PC-3 (cell line): ENCODE data around the gene HS3ST5. TPM values are rescaled to one million over a fixed set of nuclear protein-coding genes. Genes with fewer than 3 reads are reported as not detected.

ENCODE experiments used
- ATAC-seq: fragments of 200-7000 bp; cut with Tn5 transposase; 2 replicates; pipeline ENCODE4 v1.9.1; 2020; ENCODE audit warnings: mild to moderate bottlenecking, moderate library complexity
- BruUV-seq: library from RNA; stranded (reverse); fragments of 400-500 nt; replicated peaks from 2 replicates; lab custom pipeline; 2021; lab: Mats Ljungman, UMichigan
- CTCF ChIA-PET: fragments of 300-600 bp; sonication (Branson Sonifier 250); formaldehyde crosslinking; loops from one replicate; lab custom pipeline; 2022; ENCODE audit warnings: antibody characterized with exemption; lab: Charles Lee
- POLR2A ChIA-PET: fragments of 300-600 bp; sonication (Branson Sonifier 250); formaldehyde crosslinking; loops from one replicate; lab custom pipeline; 2022; ENCODE audit warnings: antibody characterized with exemption; ENCODE audit not compliant: unreplicated experiment; lab: Charles Lee
- DNase-seq: peaks from one replicate; pipeline ENCODE4 v3.0.0-alpha.2; 2015
- H2AFZ ChIP-seq: fragments of 300-600 bp; sonication (generic); 2 replicates; pipeline ENCODE4 v1.6.0; 2016; ENCODE audit warnings: antibody characterized with exemption, low read length
- H3F3A ChIP-seq: fragments of 300-600 bp; sonication (generic); one replicate; pipeline ENCODE4 v1.6.0; 2017; ENCODE audit warnings: antibody characterized with exemption, low read length, control low read depth, mild to moderate bottlenecking; ENCODE audit not compliant: unreplicated experiment
- H3K27ac ChIP-seq: fragments of 300-600 bp; sonication (generic); 2 replicates; pipeline ENCODE4 v1.5.1; 2016; ENCODE audit warnings: mild to moderate bottlenecking, low read length
- H3K27me3 ChIP-seq: fragments of 300-600 bp; sonication (generic); 2 replicates; pipeline ENCODE4 v1.6.1; 2016; ENCODE audit warnings: low read length, mixed read lengths
- H3K36me3 ChIP-seq: fragments of 300-600 bp; sonication (generic); 2 replicates; pipeline ENCODE4 v1.6.1; 2016; ENCODE audit warnings: low read depth, mixed run types, low read length, mixed read lengths
- H3K4me1 ChIP-seq: fragments of 300-600 bp; sonication (generic); 2 replicates; pipeline ENCODE4 v1.5.1; 2016; ENCODE audit warnings: low read length; ENCODE audit not compliant: insufficient read depth
- H3K4me2 ChIP-seq: fragments of 300-600 bp; sonication (generic); 2 replicates; pipeline ENCODE4 v1.6.0; 2016; ENCODE audit warnings: low read length
- H3K4me3 ChIP-seq: fragments of 300-600 bp; sonication (generic); 2 replicates; pipeline ENCODE4 v1.5.1; 2016; ENCODE audit warnings: mild to moderate bottlenecking, low read length, mixed read lengths
- H3K79me2 ChIP-seq: fragments of 300-600 bp; sonication (generic); 2 replicates; pipeline ENCODE4 v1.6.1; 2017; ENCODE audit warnings: low read length, mixed read lengths
- H3K9ac ChIP-seq: fragments of 300-600 bp; sonication (generic); 2 replicates; pipeline ENCODE4 v1.6.0; 2016; ENCODE audit warnings: mild to moderate bottlenecking, low read length
- H3K9me2 ChIP-seq: fragments of 300-600 bp; sonication (generic); replicated peaks from 2 replicates; pipeline ENCODE4 v1.6.1; 2016; ENCODE audit warnings: mixed run types, low read length, mixed read lengths
- H3K9me3 ChIP-seq: fragments of 300-600 bp; sonication (generic); 2 replicates; pipeline ENCODE4 v1.6.1; 2016; ENCODE audit warnings: low read length, mixed read lengths
- H4K20me1 ChIP-seq: fragments of 300-600 bp; sonication (generic); 2 replicates; pipeline ENCODE4 v1.6.1; 2016; ENCODE audit warnings: low read length, mixed read lengths
- EZH2 ChIP-seq: fragments of 300-600 bp; sonication (generic); IDR thresholded peaks from one replicate; pipeline ENCODE4 v1.6.1; 2017; ENCODE audit warnings: antibody characterized with exemption, mild to moderate bottlenecking, low read length; ENCODE audit not compliant: unreplicated experiment
- EZH2phosphoT487 ChIP-seq: fragments of 300-600 bp; sonication (generic); IDR thresholded peaks from 2 replicates; pipeline ENCODE4 v1.6.1; 2018; ENCODE audit warnings: mild to moderate bottlenecking, antibody characterized with exemption, low read length, borderline replicate concordance
- intact Hi-C: fragments of 100-400 bp; cut with micrococcal nuclease; formaldehyde crosslinking; loops from 2 replicates; pipeline ENCODE4 v1.9.0; 2023
- total RNA-seq: library from RNA; depleted of rRNA; stranded (reverse); fragments of >200 nt; gene quantifications from 2 replicates; pipeline ENCODE4 v1.2.3, GENCODE V29; 2014
- TF ChIP-seq, protein P1 (sequence below): fragments of 300-600 bp; sonication (generic); conservative IDR thresholded peaks from 2 replicates; pipeline ENCODE4 v1.5.1; 2017; ENCODE audit warnings: antibody characterized with exemption, low read depth, mild to moderate bottlenecking, low read length

The HS3ST5 gene
- total RNA-seq, 1 experiment from 2014 or later = 1.2 TPM

DNA sequence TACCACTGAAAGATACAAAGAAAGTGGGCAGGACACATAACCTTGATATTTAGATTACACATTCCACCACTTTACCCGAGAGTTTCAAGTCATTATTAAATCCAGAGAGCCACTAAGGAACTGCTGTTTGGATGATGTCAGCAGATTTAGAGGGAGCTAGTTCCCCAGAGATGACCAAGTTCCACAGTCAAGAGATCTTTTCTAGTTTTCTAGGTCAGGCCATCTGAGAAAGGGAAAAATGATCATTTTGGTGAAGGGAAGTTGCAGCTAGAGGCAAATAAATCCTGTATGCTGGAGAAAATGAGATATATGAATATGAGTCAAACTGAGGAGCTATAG lies 147.8 kb downstream of the HS3ST5 start:
- no TSS peak for BruUV-seq
- ATAC-seq = no peak
- Histone ChIP-seq H3K27ac (no peak overlapping the region), H3K9me2 (no peaks in the 10 kb centered on the region), H4K20me1 (no peaks in the 10 kb centered on the region), H3K4me1 (no peaks in the 10 kb centered on the region), H3K27me3 (no peaks in the 10 kb centered on the region), H3F3A (no peaks in the 10 kb centered on the region), H3K36me3 (no peaks in the 10 kb centered on the region), H3K4me3 (no peak overlapping the region), H3K9ac (no peak overlapping the region), H3K9me3 (no peaks in the 10 kb centered on the region), H3K79me2 (no peaks in the 10 kb centered on the region), H3K4me2 (no peak overlapping the region), H2AFZ (no peak overlapping the region)
- TF ChIP-seq EZH2 = no peak
- TF ChIP-seq EZH2phosphoT487 = no peak
- TF ChIP-seq, protein P1, sequence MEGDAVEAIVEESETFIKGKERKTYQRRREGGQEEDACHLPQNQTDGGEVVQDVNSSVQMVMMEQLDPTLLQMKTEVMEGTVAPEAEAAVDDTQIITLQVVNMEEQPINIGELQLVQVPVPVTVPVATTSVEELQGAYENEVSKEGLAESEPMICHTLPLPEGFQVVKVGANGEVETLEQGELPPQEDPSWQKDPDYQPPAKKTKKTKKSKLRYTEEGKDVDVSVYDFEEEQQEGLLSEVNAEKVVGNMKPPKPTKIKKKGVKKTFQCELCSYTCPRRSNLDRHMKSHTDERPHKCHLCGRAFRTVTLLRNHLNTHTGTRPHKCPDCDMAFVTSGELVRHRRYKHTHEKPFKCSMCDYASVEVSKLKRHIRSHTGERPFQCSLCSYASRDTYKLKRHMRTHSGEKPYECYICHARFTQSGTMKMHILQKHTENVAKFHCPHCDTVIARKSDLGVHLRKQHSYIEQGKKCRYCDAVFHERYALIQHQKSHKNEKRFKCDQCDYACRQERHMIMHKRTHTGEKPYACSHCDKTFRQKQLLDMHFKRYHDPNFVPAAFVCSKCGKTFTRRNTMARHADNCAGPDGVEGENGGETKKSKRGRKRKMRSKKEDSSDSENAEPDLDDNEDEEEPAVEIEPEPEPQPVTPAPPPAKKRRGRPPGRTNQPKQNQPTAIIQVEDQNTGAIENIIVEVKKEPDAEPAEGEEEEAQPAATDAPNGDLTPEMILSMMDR = no peak
- ChIA-PET POLR2A (no interaction called here), CTCF (no interaction called here)
- intact Hi-C loops = no loop called here
- DNase-seq = no peak

DNA sequence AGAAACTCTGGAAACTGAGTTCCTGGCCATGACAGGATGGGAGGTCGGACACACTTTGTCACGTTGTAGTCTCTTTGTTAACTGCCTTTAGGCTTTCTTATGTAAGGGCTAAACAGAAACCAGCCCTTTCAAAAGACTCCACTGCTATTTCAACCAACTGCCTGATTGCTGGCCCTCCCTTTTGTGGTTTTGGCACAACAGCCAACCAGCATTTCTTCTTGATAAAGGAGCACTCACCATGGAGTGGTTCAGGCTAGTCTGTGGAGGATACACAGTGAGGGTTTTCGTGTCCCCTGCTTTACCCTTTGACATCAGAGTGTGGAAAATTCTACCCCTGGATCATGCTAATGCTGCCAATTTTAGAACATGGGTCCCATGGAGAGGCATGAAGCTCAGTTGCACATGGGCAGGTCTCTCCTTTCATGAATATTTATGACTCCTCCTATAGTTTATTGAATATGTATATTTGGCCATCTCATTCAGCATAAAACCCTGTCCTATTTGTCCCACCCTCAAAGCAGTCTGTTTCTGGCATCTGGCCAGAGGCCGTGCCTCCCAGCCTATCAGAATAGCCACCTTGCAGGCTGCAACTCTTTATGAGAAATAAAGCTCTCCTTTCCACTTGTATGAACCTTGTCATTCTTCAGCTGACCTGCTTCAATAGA lies 148.3 kb downstream of the HS3ST5 start:
- no peak overlapping the region for H3K27ac ChIP-seq
- no peaks in the 10 kb centered on the region for H3K9me3 ChIP-seq
- no peak overlapping the region for H3K4me3 ChIP-seq
- no peak overlapping the region for H3K4me2 ChIP-seq
- H2AFZ ChIP-seq = no peak overlapping the region
- TF ChIP-seq EZH2 (no peak), EZH2phosphoT487 (no peak)
- TF ChIP-seq, protein P1 = no peak
- no peaks in the 10 kb centered on the region for H3K9me2 ChIP-seq
- no peaks in the 10 kb centered on the region for H3K36me3 ChIP-seq
- ChIA-PET POLR2A (no interaction called here), CTCF (no interaction called here)
- no TSS peak for BruUV-seq
- no peaks in the 10 kb centered on the region for H4K20me1 ChIP-seq
- intact Hi-C loops = no loop called here
- H3K79me2 ChIP-seq = no peaks in the 10 kb centered on the region
- no peaks in the 10 kb centered on the region for H3K4me1 ChIP-seq
- DNase-seq (no peak), ATAC-seq (no peak)
- no peak overlapping the region for H3K9ac ChIP-seq
- no peaks in the 10 kb centered on the region for H3K27me3 ChIP-seq
- no peaks in the 10 kb centered on the region for H3F3A ChIP-seq

DNA sequence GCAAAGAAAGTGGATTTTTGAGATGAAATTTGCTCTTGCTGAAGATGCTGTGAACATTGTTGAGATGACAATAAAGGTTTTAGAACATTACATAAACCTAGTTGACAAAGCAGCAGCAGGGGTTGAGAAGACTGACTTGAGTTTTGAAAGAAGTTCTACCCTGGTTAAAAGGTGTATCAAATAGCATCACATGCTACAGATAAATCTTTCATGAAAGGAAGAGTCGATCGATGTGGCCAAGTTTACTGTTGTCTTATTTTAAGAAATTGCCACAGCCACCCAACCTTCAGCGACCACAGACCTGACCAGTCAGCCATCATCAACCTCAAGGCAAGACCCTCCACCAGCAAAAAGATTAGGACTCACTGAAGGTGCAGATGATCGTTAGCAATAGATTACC lies 155.3 kb downstream of the HS3ST5 start:
- DNase-seq (no peak), ATAC-seq (no peak)
- Histone ChIP-seq H3F3A (no peaks in the 10 kb centered on the region), H3K4me3 (no peak overlapping the region), H3K4me2 (no peak overlapping the region), H4K20me1 (no peaks in the 10 kb centered on the region), H3K27ac (no peak overlapping the region), H3K36me3 (no peaks in the 10 kb centered on the region), H2AFZ (no peak overlapping the region), H3K27me3 (no peaks in the 10 kb centered on the region), H3K9me3 (no peaks in the 10 kb centered on the region), H3K9me2 (no peaks in the 10 kb centered on the region), H3K4me1 (no peaks in the 10 kb centered on the region), H3K79me2 (no peaks in the 10 kb centered on the region), H3K9ac (no peak overlapping the region)
- CTCF ChIA-PET = no interaction called here
- TF ChIP-seq EZH2phosphoT487 (no peak), EZH2 (no peak)
- TF ChIP-seq, protein P1 = no peak
- no TSS peak for BruUV-seq
- intact Hi-C loops = no loop called here
- POLR2A ChIA-PET = no interaction called here
